MCF 10A (cell line): ENCODE data around the gene CAPZB. TPM values are rescaled to one million over a fixed set of nuclear protein-coding genes. Genes with fewer than 3 reads are reported as not detected.

Source experiments
- BruUV-seq: library from RNA; stranded (reverse); fragments of 400-500 nt; replicated peaks from 2 replicates; lab custom pipeline; 2021; lab: Mats Ljungman, UMichigan
- CTCF ChIA-PET: fragments of 300-600 bp; sonication (Branson Sonifier 250); formaldehyde crosslinking; extraction: SDS; loops from one replicate; lab custom pipeline; 2021; ENCODE audit warnings: antibody characterized with exemption, inconsistent platforms; lab: Yijun Ruan, JAX
- POLR2A ChIA-PET: fragments of 300-600, 350-650 bp; sonication (Branson Sonifier 250); formaldehyde crosslinking; extraction: SDS; loops from one replicate; lab custom pipeline; 2020; ENCODE audit warnings: antibody characterized with exemption, inconsistent platforms; lab: Yijun Ruan, JAX
- DNase-seq: peaks from one replicate; pipeline ENCODE4 v3.0.0-alpha.2; 2018; ENCODE audit not compliant: unreplicated experiment
- H3K27ac Mint-ChIP-seq: one replicate; pipeline ENCODE4 v1.8.0; 2022; ENCODE audit warnings: mild to moderate bottlenecking, low read depth, mixed read lengths; ENCODE audit not compliant: unreplicated experiment
- H3K27me3 Mint-ChIP-seq: one replicate; pipeline ENCODE4 v1.8.0; 2022; ENCODE audit warnings: mixed read lengths; ENCODE audit not compliant: insufficient read depth, unreplicated experiment
- H3K36me3 Mint-ChIP-seq: one replicate; pipeline ENCODE4 v1.8.0; 2022; ENCODE audit warnings: mild to moderate bottlenecking, moderate library complexity, mixed read lengths; ENCODE audit not compliant: insufficient read depth, unreplicated experiment
- H3K4me1 Mint-ChIP-seq: one replicate; pipeline ENCODE4 v1.8.0; 2022; ENCODE audit warnings: mixed read lengths; ENCODE audit not compliant: insufficient read depth, unreplicated experiment
- H3K4me3 Mint-ChIP-seq: one replicate; pipeline ENCODE4 v1.8.0; 2022; ENCODE audit warnings: mild to moderate bottlenecking, moderate library complexity, mixed read lengths; ENCODE audit not compliant: unreplicated experiment
- H3K9me3 Mint-ChIP-seq: one replicate; pipeline ENCODE4 v1.8.0; 2022; ENCODE audit warnings: mixed read lengths; ENCODE audit not compliant: unreplicated experiment
- CTCF ChIP-seq: fragments of 200-600 bp; IDR thresholded peaks from one replicate; pipeline ENCODE4 v1.8.0; 2022; ENCODE audit warnings: antibody characterized with exemption, mild to moderate bottlenecking; ENCODE audit not compliant: unreplicated experiment
- intact Hi-C: fragments of 100-400 bp; cut with micrococcal nuclease; formaldehyde crosslinking; loops from 2 replicates; pipeline ENCODE4 v1.14.1; 2022
- total RNA-seq: library from RNA; stranded (reverse); gene quantifications from 2 replicates; pipeline ENCODE4 v1.2.3, GENCODE V29; 2022

CAPZB gene
- total RNA-seq, 1 experiment from 2014 or later, result 252 TPM

DNA sequence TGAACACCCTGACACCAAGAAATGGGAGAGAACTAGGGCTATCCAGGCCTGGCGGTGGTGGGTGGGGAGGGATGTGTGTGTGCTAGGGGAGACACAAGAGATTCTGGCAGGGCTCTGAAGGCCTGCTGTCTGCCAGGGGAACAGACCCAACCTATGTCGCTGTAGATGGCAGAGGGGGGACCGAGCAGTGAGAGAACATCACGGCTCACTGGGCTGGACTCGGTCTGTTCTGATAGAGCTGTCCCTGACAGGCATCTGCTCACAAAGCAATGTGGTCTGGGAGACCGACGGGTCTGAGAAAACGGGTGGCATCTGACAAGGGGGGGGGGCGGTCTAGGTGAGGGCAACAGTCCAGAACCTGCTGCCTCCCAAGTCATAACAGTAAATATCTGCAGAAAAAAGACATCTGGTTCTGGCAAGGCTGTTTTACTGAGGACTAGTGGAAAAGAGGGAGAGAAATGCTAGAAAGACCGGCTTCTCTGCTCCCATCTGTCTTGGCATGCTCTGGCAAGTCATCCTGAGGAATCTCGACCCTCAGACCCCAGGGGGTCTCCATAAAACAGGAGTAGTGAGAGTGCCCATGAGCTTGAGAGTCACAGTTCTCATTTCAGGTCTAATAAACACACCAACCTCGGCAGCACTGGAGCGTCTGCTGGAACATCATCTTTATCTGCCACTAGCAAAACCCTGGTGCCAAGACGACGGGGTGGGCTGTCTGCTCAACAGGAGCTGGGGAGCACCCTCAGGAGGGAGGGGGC is 136.7 kb downstream of the CAPZB start:
- BruUV-seq, result no TSS peak
- ChIA-PET POLR2A (no interaction called here), CTCF (no interaction called here)
- H3K9me3 Mint-ChIP-seq, result no peaks in the 10 kb centered on the region
- no peak for DNase-seq
- no peak for TF ChIP-seq CTCF
- no peaks in the 10 kb centered on the region for H3K4me1 Mint-ChIP-seq
- intact Hi-C loops, result no loop called here
- no peak overlapping the region for H3K4me3 Mint-ChIP-seq
- H3K27ac Mint-ChIP-seq, result no peak overlapping the region
- peaks cover 50% of the 10 kb centered on the region for H3K36me3 Mint-ChIP-seq
- H3K27me3 Mint-ChIP-seq, result no peaks in the 10 kb centered on the region

GRCh38 chr1:19347533-19348172 is 137.7 kb downstream of the CAPZB start:
- peaks cover 57% of the 10 kb centered on the region for H3K36me3 Mint-ChIP-seq
- H3K4me1 Mint-ChIP-seq, result no peaks in the 10 kb centered on the region
- ChIA-PET POLR2A (interaction anchor here (0.6 to 1.5 kb wide), 3 partner anchors 13 to 313 kb away, joined by 3 to 5 read pairs (median 3); no protein-coding TSS in a partner anchor), CTCF (interaction anchor here (0.6 to 2.2 kb wide), 2 partner anchors 13 to 306 kb away, joined by 3 to 7 read pairs; no protein-coding TSS in a partner anchor)
- no peaks in the 10 kb centered on the region for H3K27me3 Mint-ChIP-seq
- H3K27ac Mint-ChIP-seq, result no peak overlapping the region
- H3K4me3 Mint-ChIP-seq, result no peak overlapping the region
- H3K9me3 Mint-ChIP-seq, result no peaks in the 10 kb centered on the region
- BruUV-seq, result no TSS peak
- TF ChIP-seq CTCF, result no peak
- no peak for DNase-seq
- intact Hi-C loops, result no loop called here

GRCh38 chr1:19346026-19346425 is 139.3 kb downstream of the CAPZB start:
- ChIA-PET POLR2A (interaction anchor here (0.8 kb wide), 1 partner anchor 34 kb away, joined by 3 read pairs; the partner anchor contains the start of genes AKR7A2 and SLC66A1), CTCF (interaction anchor here (0.6 to 2.8 kb wide), 5 partner anchors 10 to 308 kb away, joined by 3 to 11 read pairs (median 3); no protein-coding TSS in a partner anchor)
- no peak overlapping the region for H3K27ac Mint-ChIP-seq
- no peaks in the 10 kb centered on the region for H3K9me3 Mint-ChIP-seq
- intact Hi-C loops, result no loop called here
- peaks cover 4% of the 10 kb centered on the region for H3K4me1 Mint-ChIP-seq
- no peak for DNase-seq
- BruUV-seq, result no TSS peak
- no peak for TF ChIP-seq CTCF
- H3K27me3 Mint-ChIP-seq, result no peaks in the 10 kb centered on the region
- H3K36me3 Mint-ChIP-seq, result peaks cover 54% of the 10 kb centered on the region
- no peak overlapping the region for H3K4me3 Mint-ChIP-seq

DNA sequence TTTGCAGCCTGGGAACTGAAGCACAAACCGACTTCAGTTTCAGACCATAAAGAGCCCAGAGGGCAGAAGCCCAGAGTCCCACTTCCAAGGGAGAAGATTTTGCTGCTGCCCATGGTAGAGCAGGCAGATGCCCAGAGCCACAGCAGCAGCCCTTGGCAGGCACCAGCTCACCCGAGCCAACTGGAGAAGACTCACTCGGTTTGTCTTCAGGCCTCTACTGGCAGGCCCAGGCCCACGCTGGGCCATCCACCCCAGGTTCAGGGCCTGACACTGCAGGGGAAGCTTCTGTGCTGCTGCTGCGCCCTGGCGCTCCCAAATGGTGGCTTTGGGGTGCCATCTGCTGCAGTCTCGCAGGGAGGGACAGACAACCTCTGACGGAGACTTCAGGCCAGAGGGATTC is 139.9 kb downstream of the CAPZB start:
- H3K9me3 Mint-ChIP-seq, result no peaks in the 10 kb centered on the region
- H3K27ac Mint-ChIP-seq, result no peak overlapping the region
- H3K4me3 Mint-ChIP-seq, result no peak overlapping the region
- DNase-seq, result no peak
- intact Hi-C loops, result loop anchor here (2.0 kb wide), 1 partner anchor 307 kb away; no protein-coding TSS in a partner anchor
- TF ChIP-seq CTCF, result no peak
- BruUV-seq, result no TSS peak
- ChIA-PET CTCF (interaction anchor here (0.8 to 2.8 kb wide), 8 partner anchors 10 to 302 kb away, joined by 3 to 11 read pairs (median 3); no protein-coding TSS in a partner anchor), POLR2A (interaction anchor here (0.8 kb wide), 1 partner anchor 33 kb away, joined by 3 read pairs; the partner anchor contains the start of genes AKR7A2 and SLC66A1)
- H3K27me3 Mint-ChIP-seq, result no peaks in the 10 kb centered on the region
- H3K4me1 Mint-ChIP-seq, result peaks cover 4% of the 10 kb centered on the region
- peaks cover 54% of the 10 kb centered on the region for H3K36me3 Mint-ChIP-seq
